ENCODE measurements around the gene HLX.

Gene HLX

DNA sequence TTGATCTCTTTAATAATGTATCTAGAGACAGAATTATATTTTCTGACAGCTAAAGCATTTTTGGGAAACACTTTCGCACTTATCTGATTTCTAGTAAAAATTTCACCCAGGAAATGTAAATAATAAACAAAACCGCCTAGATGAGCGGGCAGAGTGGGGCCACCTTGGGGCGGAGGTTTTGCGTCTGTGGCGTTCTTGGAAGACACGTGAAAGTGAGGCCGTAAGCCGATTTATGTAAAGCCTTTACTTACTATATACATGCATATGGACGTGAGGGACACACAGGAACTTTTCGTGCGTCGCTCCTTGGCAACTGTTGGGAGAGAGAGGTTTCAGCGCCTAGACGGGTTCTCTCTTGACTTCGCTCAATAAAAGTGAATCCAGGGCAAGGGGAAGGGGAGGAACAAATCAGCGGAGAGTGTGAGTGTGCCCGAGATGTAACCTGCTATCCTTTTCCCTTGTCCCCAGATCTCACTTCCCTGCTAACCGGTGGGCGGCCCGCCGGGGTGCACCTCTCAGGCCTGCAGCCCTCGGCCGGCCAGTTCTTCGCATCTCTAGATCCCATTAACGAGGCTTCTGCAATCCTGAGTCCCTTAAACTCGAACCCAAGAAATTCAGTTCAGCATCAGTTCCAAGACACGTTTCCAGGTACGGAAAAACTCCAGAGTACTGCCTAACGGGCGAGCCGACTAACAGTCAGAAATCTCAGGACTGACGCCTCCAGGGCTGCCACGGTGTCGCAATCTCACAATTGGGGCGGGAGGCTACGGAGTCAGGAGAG is 1.7 kb downstream of the HLX start:
- TF ChIP-seq, protein P1, sequence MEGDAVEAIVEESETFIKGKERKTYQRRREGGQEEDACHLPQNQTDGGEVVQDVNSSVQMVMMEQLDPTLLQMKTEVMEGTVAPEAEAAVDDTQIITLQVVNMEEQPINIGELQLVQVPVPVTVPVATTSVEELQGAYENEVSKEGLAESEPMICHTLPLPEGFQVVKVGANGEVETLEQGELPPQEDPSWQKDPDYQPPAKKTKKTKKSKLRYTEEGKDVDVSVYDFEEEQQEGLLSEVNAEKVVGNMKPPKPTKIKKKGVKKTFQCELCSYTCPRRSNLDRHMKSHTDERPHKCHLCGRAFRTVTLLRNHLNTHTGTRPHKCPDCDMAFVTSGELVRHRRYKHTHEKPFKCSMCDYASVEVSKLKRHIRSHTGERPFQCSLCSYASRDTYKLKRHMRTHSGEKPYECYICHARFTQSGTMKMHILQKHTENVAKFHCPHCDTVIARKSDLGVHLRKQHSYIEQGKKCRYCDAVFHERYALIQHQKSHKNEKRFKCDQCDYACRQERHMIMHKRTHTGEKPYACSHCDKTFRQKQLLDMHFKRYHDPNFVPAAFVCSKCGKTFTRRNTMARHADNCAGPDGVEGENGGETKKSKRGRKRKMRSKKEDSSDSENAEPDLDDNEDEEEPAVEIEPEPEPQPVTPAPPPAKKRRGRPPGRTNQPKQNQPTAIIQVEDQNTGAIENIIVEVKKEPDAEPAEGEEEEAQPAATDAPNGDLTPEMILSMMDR (IDR thresholded peaks at IDR 0.05; ENCODE audit: insufficient read depth, low read length, missing control alignments) = no peak
- POLR2A ChIA-PET = interaction anchor here (0.8 kb wide), 1 partner anchor 57 kb away, joined by 3 read pairs; no protein-coding TSS in a partner anchor
- DNase-seq (ENCODE audit: low read depth, low spot score) = no peak
- CTCF ChIA-PET = no interaction called here
- peak overlapping the region; percentile 77 for H3K4me3 ChIP-seq (ENCODE audit: low read depth, low read length)

DNA sequence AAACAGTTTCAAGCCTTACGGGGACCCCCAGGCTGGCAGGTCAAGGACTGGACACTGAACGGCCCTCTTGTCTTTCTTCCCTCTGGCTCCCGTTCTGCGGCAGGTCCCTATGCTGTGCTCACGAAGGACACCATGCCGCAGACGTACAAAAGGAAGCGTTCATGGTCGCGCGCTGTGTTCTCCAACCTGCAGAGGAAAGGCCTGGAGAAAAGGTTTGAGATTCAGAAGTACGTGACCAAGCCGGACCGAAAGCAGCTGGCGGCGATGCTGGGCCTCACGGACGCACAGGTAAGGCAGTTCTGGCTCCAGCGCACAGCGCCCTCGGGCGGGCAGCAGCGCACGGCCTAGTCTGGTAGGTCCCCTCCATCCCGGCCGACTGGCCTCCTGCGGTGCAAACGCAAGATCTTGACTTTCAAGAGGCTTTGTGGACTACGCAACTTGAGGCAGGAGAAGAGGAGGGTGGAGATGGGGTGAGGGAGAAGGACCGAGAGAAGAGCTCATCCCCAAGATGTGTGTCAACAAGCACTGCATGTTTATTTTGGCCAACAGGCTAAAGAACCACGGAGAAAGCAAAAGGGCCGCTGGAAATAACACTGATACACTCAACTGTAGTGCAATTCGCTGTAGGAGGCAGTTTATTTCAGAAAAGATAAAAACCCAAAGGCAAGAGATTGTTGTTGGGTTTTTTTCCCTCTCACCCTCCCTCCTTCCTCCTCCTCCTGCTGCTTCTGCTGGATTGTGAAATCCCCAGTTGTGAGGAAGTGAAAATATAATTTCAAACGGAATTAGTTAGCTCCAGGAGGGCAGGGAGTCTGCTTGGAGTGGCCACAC is 3.0 kb downstream of the HLX start:
- DNase-seq (ENCODE audit: low read depth, low spot score) = no peak
- TF ChIP-seq, protein P1 (IDR thresholded peaks at IDR 0.05; ENCODE audit: insufficient read depth, low read length, missing control alignments) = no peak
- POLR2A ChIA-PET = no interaction called here
- CTCF ChIA-PET = interaction anchor here (0.7 to 1.7 kb wide), 7 partner anchors 10 to 549 kb away, joined by 3 to 8 read pairs (median 3); no protein-coding TSS in a partner anchor
- H3K4me3 ChIP-seq (ENCODE audit: low read depth, low read length) = no peak overlapping the region

DNA sequence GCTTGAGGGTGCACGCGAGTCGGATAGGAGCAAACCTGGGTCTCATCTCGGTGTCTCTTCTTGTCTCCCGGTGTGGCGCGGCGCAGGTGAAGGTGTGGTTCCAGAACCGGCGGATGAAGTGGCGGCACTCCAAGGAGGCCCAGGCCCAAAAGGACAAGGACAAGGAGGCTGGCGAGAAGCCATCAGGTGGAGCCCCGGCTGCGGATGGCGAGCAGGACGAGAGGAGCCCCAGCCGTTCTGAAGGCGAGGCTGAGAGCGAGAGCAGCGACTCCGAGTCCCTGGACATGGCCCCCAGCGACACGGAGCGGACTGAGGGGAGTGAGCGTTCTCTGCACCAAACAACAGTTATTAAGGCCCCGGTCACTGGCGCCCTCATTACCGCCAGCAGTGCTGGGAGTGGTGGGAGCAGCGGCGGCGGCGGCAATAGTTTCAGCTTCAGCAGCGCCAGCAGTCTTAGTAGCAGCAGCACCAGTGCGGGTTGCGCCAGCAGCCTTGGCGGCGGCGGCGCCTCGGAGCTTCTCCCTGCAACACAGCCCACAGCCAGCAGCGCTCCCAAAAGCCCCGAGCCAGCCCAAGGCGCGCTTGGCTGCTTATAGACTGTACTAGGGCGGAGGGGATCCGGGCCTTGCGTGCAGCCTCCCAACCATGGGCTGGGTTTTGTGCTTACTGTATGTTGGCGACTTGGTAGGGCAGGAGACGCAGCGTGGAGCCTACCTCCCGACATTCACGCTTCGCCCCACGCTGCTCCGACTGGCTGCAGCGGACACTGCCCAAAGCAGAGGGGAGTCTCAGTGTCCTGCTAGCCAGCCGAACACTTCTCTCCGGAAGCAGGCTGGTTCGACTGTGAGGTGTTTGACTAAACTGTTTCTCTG is 5.1 kb downstream of the HLX start:
- TF ChIP-seq, protein P1 (IDR thresholded peaks at IDR 0.05; ENCODE audit: insufficient read depth, low read length, missing control alignments) = no peak
- CTCF ChIA-PET = no interaction called here
- POLR2A ChIA-PET = no interaction called here
- DNase-seq (ENCODE audit: low read depth, low spot score) = no peak
- no peak overlapping the region for H3K4me3 ChIP-seq (ENCODE audit: low read depth, low read length)

DNA sequence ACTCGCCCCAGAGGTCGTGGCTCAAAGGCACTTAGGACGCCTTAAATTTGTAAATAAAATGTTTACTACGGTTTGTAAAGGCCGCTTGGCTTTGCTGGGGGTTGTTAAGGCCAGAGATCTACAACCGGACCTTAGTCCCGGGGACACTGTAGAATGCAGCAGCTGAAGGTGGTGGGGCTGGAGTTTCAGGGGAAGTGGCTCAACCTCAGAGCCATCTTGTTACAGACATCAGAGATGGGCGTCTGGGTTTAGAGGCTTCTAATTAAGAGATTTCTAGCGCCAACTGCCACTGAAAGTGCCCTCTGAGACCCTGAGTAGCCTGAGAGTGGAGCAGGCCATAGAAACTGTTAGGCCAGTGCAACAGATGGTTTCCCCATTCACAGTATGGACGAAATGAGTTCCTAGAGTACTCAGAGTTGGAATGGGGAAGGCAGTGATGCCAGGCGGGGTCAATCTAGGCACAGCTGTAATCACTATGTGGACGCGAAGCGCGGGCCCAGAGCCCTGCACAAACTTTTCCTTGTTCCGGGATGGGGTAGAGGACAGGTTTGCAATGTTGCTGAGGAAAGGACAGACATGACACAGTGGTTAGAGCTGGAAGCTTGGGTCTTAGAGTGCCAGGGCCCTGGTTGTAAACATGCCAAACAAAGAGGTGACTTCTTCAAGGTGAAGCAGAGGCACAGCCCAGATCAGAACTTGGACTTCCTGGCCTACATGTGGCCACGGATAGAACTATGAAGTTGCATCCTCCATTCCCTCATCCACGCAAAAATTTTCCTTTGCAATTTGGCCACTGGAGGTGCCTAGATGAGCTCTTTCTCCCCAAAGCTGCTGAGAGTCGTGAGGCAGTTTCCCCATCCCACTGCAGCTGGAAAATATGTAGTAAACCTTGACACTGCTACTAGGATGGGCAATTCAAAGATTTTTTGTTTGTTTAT is 6.0 kb downstream of the HLX start:
- H3K4me3 ChIP-seq (ENCODE audit: low read depth, low read length) = no peak overlapping the region
- CTCF ChIA-PET = interaction anchor here (0.9 to 1.0 kb wide), 2 partner anchors 318 to 379 kb away, joined by 3 to 4 read pairs; no protein-coding TSS in a partner anchor
- no peak for DNase-seq (ENCODE audit: low read depth, low spot score)
- POLR2A ChIA-PET = no interaction called here
- TF ChIP-seq, protein P1 (IDR thresholded peaks at IDR 0.05; ENCODE audit: insufficient read depth, low read length, missing control alignments) = no peak

DNA sequence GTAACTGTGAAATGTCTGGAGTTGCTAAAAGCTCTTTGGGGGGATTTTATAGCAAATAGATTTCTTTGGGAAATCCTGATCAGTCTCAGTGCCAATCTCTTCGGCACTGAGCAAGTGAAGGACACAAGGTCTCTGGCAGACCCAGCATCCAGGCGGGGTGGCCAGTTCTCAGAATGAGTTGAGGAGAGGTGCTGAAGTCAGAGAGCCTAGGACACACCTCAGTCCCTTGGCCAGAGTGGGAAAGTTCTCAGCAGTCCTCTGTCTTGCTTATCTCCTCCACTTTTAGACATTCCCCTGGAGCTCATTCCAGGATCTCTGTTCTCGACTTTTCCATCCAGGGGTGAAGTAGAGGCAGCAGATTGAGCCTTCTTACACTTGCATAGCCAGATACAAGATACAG is 6.7 kb downstream of the HLX start:
- TF ChIP-seq, protein P1 (IDR thresholded peaks at IDR 0.05; ENCODE audit: insufficient read depth, low read length, missing control alignments) = no peak
- CTCF ChIA-PET = interaction anchor here (0.9 to 1.0 kb wide), 2 partner anchors 318 to 378 kb away, joined by 3 to 4 read pairs; no protein-coding TSS in a partner anchor
- no peak for DNase-seq (ENCODE audit: low read depth, low spot score)
- no peak overlapping the region for H3K4me3 ChIP-seq (ENCODE audit: low read depth, low read length)
- POLR2A ChIA-PET = no interaction called here

Data from AG04449 (cell line).